Measurements from ENCODE around the gene TTBK1.

GRCh38 chr6:43336382-43336781, 93.1 kb downstream of the TTBK1 start:
- TF ChIP-seq CTCF (IDR thresholded peaks at IDR 0.05), result no peak
- TF ChIP-seq EZH2 (IDR thresholded peaks at IDR 0.05; ENCODE audit: borderline replicate concordance, insufficient read depth, low read depth, low read length, poor library complexity, severe bottlenecking), result no peak

Measured in B cell (primary cell).